Smooth muscle cell of the brain vasculature (primary cell): Measurements from ENCODE around the gene ABCB10.
"Not testable (repeated sequence)": the region's sequence is repeated elsewhere in the genome, so short reads cannot be mapped to it uniquely, and the experiment has no call there.

ENCODE experiments used
- DNase-seq: peaks from one replicate; pipeline ENCODE4 v3.0.0-alpha.2; 2012; ENCODE audit warnings: low read depth, low spot score

The ABCB10 gene

GRCh38 chr1:229572286-229572685 is 13.8 kb upstream of the ABCB10 start:
- DNase-seq, result no peak

GRCh38 chr1:229570891-229571516 is 12.5 kb upstream of the ABCB10 start:
- DNase-seq, result no peak

- DNase-seq, result no peak
These were observed 11.8 kb upstream of the ABCB10 start for GRCh38 chr1:229570305-229570704.

GRCh38 chr1:229567109-229567868 is 8.8 kb upstream of the ABCB10 start:
- no peak for DNase-seq

- no peak for DNase-seq
These were observed 5.2 kb upstream of the ABCB10 start for GRCh38 chr1:229563701-229564100.

- no peak for DNase-seq
These were observed 4.7 kb upstream of the ABCB10 start for GRCh38 chr1:229563241-229563640.

GRCh38 chr1:229562686-229563085 is 4.2 kb upstream of the ABCB10 start:
- no peak for DNase-seq

GRCh38 chr1:229561141-229561540 is 2.6 kb upstream of the ABCB10 start:
- no peak for DNase-seq

- DNase-seq, result not testable (repeated sequence)
These were observed 1.6 kb upstream of the ABCB10 start for GRCh38 chr1:229560124-229560523.

- DNase-seq, result not testable (repeated sequence)
These were observed 862 bp upstream of the ABCB10 start for GRCh38 chr1:229559336-229559801.

- DNase-seq, result no peak
These were observed 543 bp downstream of the ABCB10 start for GRCh38 chr1:229557913-229558414.

- DNase-seq, result no peak
These were observed 1.2 kb downstream of the ABCB10 start for GRCh38 chr1:229557200-229557850.

GRCh38 chr1:229554886-229555621 is 3.5 kb downstream of the ABCB10 start:
- no peak for DNase-seq

- DNase-seq, result no peak
These were observed 4.8 kb downstream of the ABCB10 start for GRCh38 chr1:229553621-229554130.

- no peak for DNase-seq
These were observed 5.8 kb downstream of the ABCB10 start for GRCh38 chr1:229552732-229553131.

GRCh38 chr1:229550812-229551567 is 7.5 kb downstream of the ABCB10 start:
- no peak for DNase-seq

- no peak for DNase-seq
These were observed 11.0 kb downstream of the ABCB10 start for GRCh38 chr1:229547542-229547941.

GRCh38 chr1:229544587-229544986 is 13.9 kb downstream of the ABCB10 start:
- no peak for DNase-seq

GRCh38 chr1:229539863-229540506 is 18.5 kb downstream of the ABCB10 start:
- DNase-seq, result no peak

GRCh38 chr1:229538945-229539344 is 19.6 kb downstream of the ABCB10 start:
- no peak for DNase-seq
